ENCODE data around the gene CBX8. TPM values are rescaled to one million over a fixed set of nuclear protein-coding genes. Genes with fewer than 3 reads are reported as not detected.

The CBX8 gene
- total RNA-seq, 1 experiment from 2014 or later, result 11.3 TPM

GRCh38 chr17:79821331-79822095 lies 24.6 kb upstream of the CBX8 start:
- Histone ChIP-seq H3K4me1 (ENCODE audit: insufficient read depth, low read length) (no peaks in the 10 kb centered on the region), H3K79me2 (ENCODE audit: low read length) (no peaks in the 10 kb centered on the region), H3K4me2 (ENCODE audit: low read length) (no peak overlapping the region), H3F3A (ENCODE audit: low read length, unreplicated experiment) (no peaks in the 10 kb centered on the region), H3K9me2 (replicated peaks; ENCODE audit: low read length) (no peaks in the 10 kb centered on the region), H4K20me1 (ENCODE audit: low read length) (no peaks in the 10 kb centered on the region), H3K27ac (ENCODE audit: low read length) (no peak overlapping the region), H3K4me3 (ENCODE audit: low read length) (no peak overlapping the region), H3K27me3 (ENCODE audit: low read length) (no peaks in the 10 kb centered on the region), H3K36me3 (ENCODE audit: low read depth, low read length) (no peaks in the 10 kb centered on the region), H3K9me3 (ENCODE audit: low read length) (no peaks in the 10 kb centered on the region), H2AFZ (ENCODE audit: low read length) (no peak overlapping the region), H3K9ac (ENCODE audit: low read length) (no peak overlapping the region)
- DNase-seq, result no peak
- intact Hi-C loops (cut with micrococcal nuclease), result no loop called here
- CTCF ChIA-PET, result no interaction called here
- TF ChIP-seq EZH2 (IDR thresholded peaks at IDR 0.05; ENCODE audit: low read length, unreplicated experiment), result no peak
- no peak for TF ChIP-seq CTCF (conservative IDR thresholded peaks at IDR 0.05; ENCODE audit: low read depth, low read length)
- TF ChIP-seq EZH2phosphoT487 (IDR thresholded peaks at IDR 0.05; ENCODE audit: borderline replicate concordance, low read length), result no peak
- POLR2A ChIA-PET (ENCODE audit: unreplicated experiment), result no interaction called here
- BruUV-seq (replicated peaks), result no TSS peak
- ATAC-seq, result no peak; the same call in 1 of the 2 replicates

GRCh38 chr17:79820959-79821330 lies 24.1 kb upstream of the CBX8 start:
- Histone ChIP-seq H3K9me2 (replicated peaks; ENCODE audit: low read length) (no peaks in the 10 kb centered on the region), H2AFZ (ENCODE audit: low read length) (no peak overlapping the region), H3K36me3 (ENCODE audit: low read depth, low read length) (no peaks in the 10 kb centered on the region), H3F3A (ENCODE audit: low read length, unreplicated experiment) (no peaks in the 10 kb centered on the region), H3K79me2 (ENCODE audit: low read length) (no peaks in the 10 kb centered on the region), H3K9me3 (ENCODE audit: low read length) (no peaks in the 10 kb centered on the region), H3K27me3 (ENCODE audit: low read length) (no peaks in the 10 kb centered on the region), H3K9ac (ENCODE audit: low read length) (no peak overlapping the region), H3K27ac (ENCODE audit: low read length) (no peak overlapping the region), H3K4me1 (ENCODE audit: insufficient read depth, low read length) (no peaks in the 10 kb centered on the region), H3K4me3 (ENCODE audit: low read length) (no peak overlapping the region), H4K20me1 (ENCODE audit: low read length) (no peaks in the 10 kb centered on the region), H3K4me2 (ENCODE audit: low read length) (no peak overlapping the region)
- CTCF ChIA-PET, result no interaction called here
- TF ChIP-seq EZH2phosphoT487 (IDR thresholded peaks at IDR 0.05; ENCODE audit: borderline replicate concordance, low read length) (no peak), EZH2 (IDR thresholded peaks at IDR 0.05; ENCODE audit: low read length, unreplicated experiment) (no peak), CTCF (conservative IDR thresholded peaks at IDR 0.05; ENCODE audit: low read depth, low read length) (no peak)
- no TSS peak for BruUV-seq (replicated peaks)
- POLR2A ChIA-PET (ENCODE audit: unreplicated experiment), result no interaction called here
- intact Hi-C loops (cut with micrococcal nuclease), result no loop called here
- ATAC-seq (no peak), DNase-seq (no peak)

- ATAC-seq (no peak), DNase-seq (no peak)
- Histone ChIP-seq H3K9ac (ENCODE audit: low read length) (no peak overlapping the region), H3F3A (ENCODE audit: low read length, unreplicated experiment) (no peaks in the 10 kb centered on the region), H3K9me2 (replicated peaks; ENCODE audit: low read length) (no peaks in the 10 kb centered on the region), H3K27ac (ENCODE audit: low read length) (no peak overlapping the region), H3K36me3 (ENCODE audit: low read depth, low read length) (no peaks in the 10 kb centered on the region), H3K4me2 (ENCODE audit: low read length) (no peak overlapping the region), H3K79me2 (ENCODE audit: low read length) (no peaks in the 10 kb centered on the region), H3K27me3 (ENCODE audit: low read length) (no peaks in the 10 kb centered on the region), H3K4me3 (ENCODE audit: low read length) (no peak overlapping the region), H2AFZ (ENCODE audit: low read length) (no peak overlapping the region), H3K9me3 (ENCODE audit: low read length) (no peaks in the 10 kb centered on the region), H4K20me1 (ENCODE audit: low read length) (no peaks in the 10 kb centered on the region), H3K4me1 (ENCODE audit: insufficient read depth, low read length) (peaks cover 2% of the 10 kb centered on the region)
- BruUV-seq (replicated peaks), result no TSS peak
- ChIA-PET CTCF (interaction anchor here (1.0 kb wide), 1 partner anchor 12 kb away, joined by 3 read pairs; no protein-coding TSS in a partner anchor), POLR2A (ENCODE audit: unreplicated experiment) (no interaction called here)
- intact Hi-C loops (cut with micrococcal nuclease), result no loop called here
- TF ChIP-seq CTCF (conservative IDR thresholded peaks at IDR 0.05; ENCODE audit: low read depth, low read length), result no peak
- TF ChIP-seq EZH2 (IDR thresholded peaks at IDR 0.05; ENCODE audit: low read length, unreplicated experiment), result no peak
- TF ChIP-seq EZH2phosphoT487 (IDR thresholded peaks at IDR 0.05; ENCODE audit: borderline replicate concordance, low read length), result no peak
Observed at GRCh38 chr17:79819534-79820276, 22.8 kb upstream of the CBX8 start.
